Measurements from ENCODE around the gene DYNLRB1.

Gene DYNLRB1

GRCh38 chr20:34582221-34582620 is 66.0 kb downstream of the DYNLRB1 start:
- DNase-seq (ENCODE audit: insufficient read length, low spot score) = no peak
- FAIRE-seq = no peak
- TF ChIP-seq, protein P1, sequence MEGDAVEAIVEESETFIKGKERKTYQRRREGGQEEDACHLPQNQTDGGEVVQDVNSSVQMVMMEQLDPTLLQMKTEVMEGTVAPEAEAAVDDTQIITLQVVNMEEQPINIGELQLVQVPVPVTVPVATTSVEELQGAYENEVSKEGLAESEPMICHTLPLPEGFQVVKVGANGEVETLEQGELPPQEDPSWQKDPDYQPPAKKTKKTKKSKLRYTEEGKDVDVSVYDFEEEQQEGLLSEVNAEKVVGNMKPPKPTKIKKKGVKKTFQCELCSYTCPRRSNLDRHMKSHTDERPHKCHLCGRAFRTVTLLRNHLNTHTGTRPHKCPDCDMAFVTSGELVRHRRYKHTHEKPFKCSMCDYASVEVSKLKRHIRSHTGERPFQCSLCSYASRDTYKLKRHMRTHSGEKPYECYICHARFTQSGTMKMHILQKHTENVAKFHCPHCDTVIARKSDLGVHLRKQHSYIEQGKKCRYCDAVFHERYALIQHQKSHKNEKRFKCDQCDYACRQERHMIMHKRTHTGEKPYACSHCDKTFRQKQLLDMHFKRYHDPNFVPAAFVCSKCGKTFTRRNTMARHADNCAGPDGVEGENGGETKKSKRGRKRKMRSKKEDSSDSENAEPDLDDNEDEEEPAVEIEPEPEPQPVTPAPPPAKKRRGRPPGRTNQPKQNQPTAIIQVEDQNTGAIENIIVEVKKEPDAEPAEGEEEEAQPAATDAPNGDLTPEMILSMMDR (IDR thresholded peaks at IDR 0.05; ENCODE audit: insufficient read depth, missing control alignments) = no peak

GRCh38 chr20:34582911-34583310 is 66.7 kb downstream of the DYNLRB1 start:
- TF ChIP-seq, protein P1 (IDR thresholded peaks at IDR 0.05; ENCODE audit: insufficient read depth, missing control alignments) = no peak
- FAIRE-seq = no peak
- DNase-seq (ENCODE audit: insufficient read length, low spot score) = no peak

DNA sequence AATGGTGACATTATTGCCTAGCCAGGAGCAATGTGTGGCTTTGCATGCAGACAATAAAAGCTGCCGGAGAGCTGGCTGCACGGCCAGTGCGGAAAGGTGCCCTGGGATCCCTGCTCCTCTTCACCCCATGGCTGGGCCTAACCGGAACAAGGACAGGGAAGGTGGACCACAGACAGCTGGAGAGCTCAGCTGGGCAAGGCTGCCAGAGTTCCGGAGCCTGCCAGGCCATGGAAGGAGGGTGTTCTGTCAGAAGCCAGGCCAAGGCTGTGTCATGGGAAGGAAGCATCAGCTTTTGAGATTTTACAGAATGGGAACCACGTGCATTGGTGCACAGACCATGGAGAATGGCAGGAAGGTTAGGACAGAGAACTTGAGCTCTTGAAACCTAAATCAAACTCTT is 67.3 kb downstream of the DYNLRB1 start:
- TF ChIP-seq, protein P1 (IDR thresholded peaks at IDR 0.05; ENCODE audit: insufficient read depth, missing control alignments) = no peak
- no peak for DNase-seq (ENCODE audit: insufficient read length, low spot score)
- no peak for FAIRE-seq

- TF ChIP-seq, protein P1 (IDR thresholded peaks at IDR 0.05; ENCODE audit: insufficient read depth, missing control alignments) = no peak
- FAIRE-seq = no peak
- no peak for DNase-seq (ENCODE audit: insufficient read length, low spot score)
Measured at GRCh38 chr20:34585019-34585418, 68.8 kb downstream of the DYNLRB1 start.

- FAIRE-seq (no peak), DNase-seq (ENCODE audit: insufficient read length, low spot score) (no peak)
- TF ChIP-seq, protein P1 (IDR thresholded peaks at IDR 0.05; ENCODE audit: insufficient read depth, missing control alignments) = no peak
Measured at GRCh38 chr20:34586488-34587163, 70.4 kb downstream of the DYNLRB1 start.

Measured in D721Med (cell line).